Parathyroid adenoma (tissue), 2 donors: ENCODE data around the gene PRKAR1B.

Experiments used
- H2AFZ ChIP-seq: fragments of 300-600 bp; sonication (generic); one replicate; pipeline ENCODE4 v1.7.0; 2017; ENCODE audit warnings: antibody characterized with exemption, mild to moderate bottlenecking
- H3K27ac ChIP-seq: fragments of 300-600 bp; sonication (generic); one replicate; pipeline ENCODE4 v1.7.0; 2017
- H3K27me3 ChIP-seq: fragments of 300-600 bp; sonication (generic); one replicate; pipeline ENCODE4 v1.7.0; 2017; ENCODE audit warnings: low read length; ENCODE audit not compliant: control insufficient read depth, insufficient read depth
- H3K36me3 ChIP-seq: fragments of 300-600 bp; sonication (generic); one replicate; pipeline ENCODE4 v1.7.0; 2017; ENCODE audit warnings: low read length; ENCODE audit not compliant: control insufficient read depth, insufficient read depth
- H3K4me1 ChIP-seq: fragments of 300-600 bp; sonication (generic); one replicate; pipeline ENCODE4 v1.7.0; 2017; ENCODE audit warnings: control low read depth
- H3K4me2 ChIP-seq: fragments of 300-600 bp; sonication (generic); one replicate; pipeline ENCODE4 v1.7.0; 2017; ENCODE audit warnings: low read length
- H3K4me3 ChIP-seq: fragments of 300-600 bp; sonication (generic); one replicate; pipeline ENCODE4 v1.7.0; 2017; ENCODE audit warnings: low read depth, low read length
- H3K79me2 ChIP-seq: fragments of 300-600 bp; sonication (generic); one replicate; pipeline ENCODE4 v1.7.0; 2017; ENCODE audit warnings: control low read depth
- H3K9ac ChIP-seq: fragments of 300-600 bp; sonication (generic); one replicate; pipeline ENCODE4 v1.7.0; 2017; ENCODE audit warnings: mild to moderate bottlenecking
- H3K9me3 ChIP-seq: fragments of 300-600 bp; sonication (generic); one replicate; pipeline ENCODE4 v1.7.0; 2017; ENCODE audit warnings: low read length; ENCODE audit not compliant: control insufficient read depth
- CTCF ChIP-seq: fragments of 300-600 bp; sonication (generic); IDR thresholded peaks from one replicate; pipeline ENCODE4 v1.7.0; 2017; ENCODE audit warnings: antibody characterized with exemption, mild to moderate bottlenecking
- donor health status: primary hyperparathyroidism.

Gene PRKAR1B

DNA sequence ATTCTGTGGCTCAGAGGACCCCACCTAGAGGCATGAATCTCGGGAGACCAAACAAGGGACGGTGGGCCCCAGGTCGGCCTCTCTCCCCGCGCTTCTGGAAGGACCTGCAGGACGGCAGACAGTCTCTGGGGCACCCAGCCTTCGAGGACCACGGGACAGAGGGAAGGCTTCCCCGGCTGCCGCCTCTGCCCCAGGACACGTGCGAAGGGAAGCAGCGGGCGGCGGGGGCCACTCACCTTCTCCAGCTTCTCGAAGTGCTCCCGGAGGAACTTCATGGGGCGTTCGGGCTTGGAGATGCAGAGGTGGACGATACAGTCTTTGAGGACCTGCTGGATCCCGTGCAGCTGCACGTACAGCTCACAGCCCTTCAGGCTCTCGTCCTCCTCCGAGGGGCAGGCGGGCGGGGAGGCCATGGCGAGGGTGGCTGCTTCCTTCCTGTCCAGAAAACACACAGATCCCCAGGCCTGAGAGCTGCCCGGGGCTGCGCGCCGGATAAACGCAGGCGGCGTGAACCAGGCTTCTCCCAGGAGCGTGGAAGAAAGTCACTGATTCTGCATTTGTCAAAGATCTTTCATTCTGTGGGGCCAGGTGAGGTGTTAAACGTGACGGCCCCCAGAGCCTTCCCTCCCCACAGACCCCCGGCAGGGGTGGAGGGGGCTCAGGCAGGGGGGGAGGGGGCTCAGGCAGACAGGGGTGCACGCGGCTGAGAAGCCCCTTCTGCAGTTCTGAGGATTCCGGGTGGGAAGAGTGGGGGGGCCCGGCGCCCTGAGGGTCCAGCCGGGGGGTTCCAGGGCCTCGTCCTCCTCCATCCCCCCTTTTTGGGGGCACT, 15.8 kb downstream of the PRKAR1B start:
- TF ChIP-seq CTCF = no peak
- Histone ChIP-seq H3K36me3 (no peaks in the 10 kb centered on the region), H3K9me3 (no peaks in the 10 kb centered on the region), H3K79me2 (no peaks in the 10 kb centered on the region), H3K27me3 (no peaks in the 10 kb centered on the region), H3K4me1 (no peaks in the 10 kb centered on the region), H2AFZ (peak overlapping the region; percentile 84), H3K4me3 (peak overlapping the region; percentile 45), H3K9ac (no peak overlapping the region), H3K4me2 (peak overlapping the region; percentile 79), H3K27ac (no peak overlapping the region)

DNA sequence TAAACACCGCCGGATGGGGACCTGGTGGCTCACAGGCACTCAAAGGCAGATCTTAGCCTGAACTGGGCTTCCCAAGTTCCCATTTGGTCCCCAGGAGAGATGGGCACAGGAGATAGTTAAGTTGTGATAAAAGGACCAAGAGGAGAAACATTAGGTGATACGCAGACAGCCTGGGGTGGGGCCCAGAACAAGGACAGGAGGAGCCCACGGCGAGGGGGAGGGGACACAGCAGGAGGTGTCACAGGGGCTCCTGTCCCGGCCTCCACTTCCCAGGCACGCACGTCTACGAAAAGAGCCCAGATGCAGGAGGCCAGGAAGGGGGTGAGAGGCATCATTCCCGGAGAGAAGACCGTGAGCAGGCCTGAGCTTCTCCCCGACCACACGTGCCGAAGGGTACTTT, 16.9 kb downstream of the PRKAR1B start:
- Histone ChIP-seq H3K4me3 (no peak overlapping the region), H3K9ac (no peak overlapping the region), H3K4me2 (no peak overlapping the region), H3K27me3 (no peaks in the 10 kb centered on the region), H3K79me2 (no peaks in the 10 kb centered on the region), H3K9me3 (no peaks in the 10 kb centered on the region), H3K27ac (no peak overlapping the region), H2AFZ (no peak overlapping the region), H3K4me1 (no peaks in the 10 kb centered on the region), H3K36me3 (no peaks in the 10 kb centered on the region)
- no peak for TF ChIP-seq CTCF

GRCh38 chr7:707296-708000, 19.6 kb downstream of the PRKAR1B start:
- H3K36me3 ChIP-seq = no peaks in the 10 kb centered on the region
- H3K79me2 ChIP-seq = no peaks in the 10 kb centered on the region
- H3K27me3 ChIP-seq = no peaks in the 10 kb centered on the region
- H2AFZ ChIP-seq = no peak overlapping the region
- no peak for TF ChIP-seq CTCF
- no peak overlapping the region for H3K9ac ChIP-seq
- H3K27ac ChIP-seq = no peak overlapping the region
- H3K4me3 ChIP-seq = no peak overlapping the region
- H3K9me3 ChIP-seq = no peaks in the 10 kb centered on the region
- H3K4me2 ChIP-seq = no peak overlapping the region
- H3K4me1 ChIP-seq = no peaks in the 10 kb centered on the region

DNA sequence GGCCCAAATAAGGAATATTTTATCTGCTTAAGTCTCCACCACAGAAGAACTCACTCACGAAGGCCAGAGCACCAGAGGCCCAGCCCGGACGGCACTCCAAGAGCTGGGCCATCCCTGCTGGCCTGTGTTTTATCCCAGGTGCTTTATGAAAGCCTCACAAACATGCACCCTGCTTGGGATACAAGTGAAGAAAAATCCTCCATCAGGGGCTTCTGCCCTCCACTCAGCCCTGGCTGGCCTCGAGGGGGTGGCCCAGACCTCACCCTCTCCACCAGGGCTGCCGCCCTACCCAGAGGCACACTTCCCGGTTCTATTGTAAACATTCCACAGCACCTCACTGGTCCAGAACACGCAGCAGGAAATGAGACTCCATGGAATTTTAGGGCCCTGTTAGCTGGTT, 20.4 kb downstream of the PRKAR1B start:
- Histone ChIP-seq H3K27ac (no peak overlapping the region), H3K9ac (no peak overlapping the region), H2AFZ (no peak overlapping the region), H3K36me3 (no peaks in the 10 kb centered on the region), H3K4me3 (no peak overlapping the region), H3K27me3 (no peaks in the 10 kb centered on the region), H3K4me2 (no peak overlapping the region), H3K4me1 (no peaks in the 10 kb centered on the region), H3K79me2 (no peaks in the 10 kb centered on the region), H3K9me3 (no peaks in the 10 kb centered on the region)
- TF ChIP-seq CTCF = no peak
